GM21381 (cell line): ENCODE data around the gene ZBTB7C.

Source experiments
- ATAC-seq: cut with Tn5 transposase; IDR thresholded peaks from one replicate; pipeline ENCODE4 v1.9.1; 2021; ENCODE audit warnings: mild to moderate bottlenecking, moderate library complexity; ENCODE audit not compliant: unreplicated experiment

Gene ZBTB7C

DNA sequence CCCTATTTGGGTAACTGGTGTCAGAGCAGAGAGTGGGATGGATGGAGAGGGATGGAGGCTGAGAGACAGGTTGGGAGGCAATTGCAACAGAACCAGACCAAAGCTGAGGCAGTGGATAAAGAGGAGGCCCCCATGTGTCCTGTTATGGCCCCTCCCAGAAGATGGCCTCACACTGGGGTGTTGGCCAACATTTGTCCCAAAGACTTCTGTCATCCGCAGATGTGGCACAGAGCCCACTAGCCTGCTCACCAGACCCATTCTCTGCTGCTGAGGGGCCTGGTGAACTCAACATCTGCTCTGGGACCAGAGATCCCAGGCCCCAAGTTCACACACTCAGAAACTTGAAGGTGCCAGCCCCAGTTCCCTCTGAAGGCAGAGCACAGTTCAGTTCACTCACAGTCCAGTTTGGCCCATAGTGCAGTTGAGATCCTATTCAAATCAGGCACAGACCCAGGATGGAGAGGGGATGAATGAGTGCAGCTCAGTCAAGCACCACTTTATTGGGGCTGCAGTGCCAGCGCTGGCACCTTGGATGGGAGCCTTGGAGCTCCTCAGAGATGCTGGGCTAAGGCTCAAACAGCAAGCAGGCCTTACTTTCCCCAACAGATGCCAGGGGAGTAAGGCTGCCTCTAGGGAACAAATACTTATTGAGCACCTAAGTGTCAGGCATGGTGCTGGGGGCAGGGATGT lies 189.2 kb downstream of the ZBTB7C start:
- no peak for ATAC-seq

DNA sequence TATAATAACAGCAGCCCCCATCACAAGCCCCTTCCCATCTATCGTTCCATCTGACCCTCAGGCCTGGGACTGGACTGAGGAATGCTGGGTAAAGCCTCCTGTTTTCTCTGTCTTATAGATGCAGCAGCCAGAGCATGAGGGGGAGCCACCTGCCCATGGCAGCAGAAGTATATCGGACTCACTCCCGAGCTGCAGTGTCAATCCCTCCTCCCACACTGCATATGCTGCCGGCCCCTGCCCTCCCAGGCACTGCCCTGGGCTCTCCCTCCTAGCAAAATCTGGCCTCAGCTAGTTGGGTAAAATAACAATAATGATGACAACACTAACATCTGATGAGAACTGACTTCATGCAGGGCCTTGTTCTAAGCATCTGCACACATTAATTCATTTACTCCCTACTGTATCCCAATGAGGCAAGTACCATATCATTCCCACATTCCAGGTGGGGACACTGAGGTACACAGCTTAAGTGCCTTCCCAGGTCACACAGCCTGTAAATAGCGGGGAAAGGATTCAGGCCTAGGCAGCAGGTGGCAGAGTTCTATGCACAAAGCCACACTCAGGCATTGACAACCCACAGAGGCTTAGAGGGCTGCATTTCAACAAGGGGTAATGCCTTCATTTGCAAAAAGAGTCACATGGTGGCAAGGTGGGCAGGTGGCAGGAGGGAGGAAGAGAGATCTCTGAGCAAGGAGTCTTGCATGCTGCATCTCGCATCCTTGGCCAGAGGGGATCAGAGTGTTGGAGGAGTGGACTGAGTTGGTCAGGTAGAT lies 190.0 kb downstream of the ZBTB7C start:
- ATAC-seq, result no peak

DNA sequence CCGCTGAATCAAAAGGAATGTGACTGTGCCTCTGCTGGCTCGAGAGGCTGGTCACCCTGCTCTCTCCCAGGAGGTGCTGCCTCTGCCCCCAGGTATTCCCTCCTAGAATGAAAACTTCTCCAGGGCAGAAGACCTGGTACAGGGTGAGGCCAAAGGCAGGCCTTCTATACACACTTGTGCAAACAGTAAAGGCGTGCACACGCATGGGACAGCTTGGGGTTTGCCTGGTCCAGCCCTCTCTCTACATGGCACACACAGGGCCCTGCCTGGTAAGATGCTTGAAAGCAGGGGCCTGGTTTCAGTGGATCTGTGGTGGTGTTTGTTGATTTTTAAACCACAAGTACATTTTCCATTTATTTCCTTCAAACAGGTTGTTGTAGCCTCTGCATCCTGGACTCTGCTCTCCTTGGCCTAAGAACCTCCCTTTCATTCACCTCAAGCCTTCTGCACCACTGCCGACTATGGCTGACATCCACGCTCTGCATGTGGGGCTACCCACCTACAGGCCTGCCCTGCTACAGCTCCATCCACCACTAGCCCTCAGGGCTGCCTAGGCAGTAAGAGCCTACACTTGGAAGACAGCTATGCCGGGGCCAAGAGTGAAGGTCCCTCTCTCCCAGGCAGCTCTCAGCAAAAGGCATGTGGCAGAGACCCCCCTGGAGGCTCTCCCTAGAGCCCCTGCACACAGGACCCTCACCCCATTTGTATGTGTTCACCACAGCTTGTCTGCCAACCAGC lies 190.7 kb downstream of the ZBTB7C start:
- ATAC-seq, result no peak

DNA sequence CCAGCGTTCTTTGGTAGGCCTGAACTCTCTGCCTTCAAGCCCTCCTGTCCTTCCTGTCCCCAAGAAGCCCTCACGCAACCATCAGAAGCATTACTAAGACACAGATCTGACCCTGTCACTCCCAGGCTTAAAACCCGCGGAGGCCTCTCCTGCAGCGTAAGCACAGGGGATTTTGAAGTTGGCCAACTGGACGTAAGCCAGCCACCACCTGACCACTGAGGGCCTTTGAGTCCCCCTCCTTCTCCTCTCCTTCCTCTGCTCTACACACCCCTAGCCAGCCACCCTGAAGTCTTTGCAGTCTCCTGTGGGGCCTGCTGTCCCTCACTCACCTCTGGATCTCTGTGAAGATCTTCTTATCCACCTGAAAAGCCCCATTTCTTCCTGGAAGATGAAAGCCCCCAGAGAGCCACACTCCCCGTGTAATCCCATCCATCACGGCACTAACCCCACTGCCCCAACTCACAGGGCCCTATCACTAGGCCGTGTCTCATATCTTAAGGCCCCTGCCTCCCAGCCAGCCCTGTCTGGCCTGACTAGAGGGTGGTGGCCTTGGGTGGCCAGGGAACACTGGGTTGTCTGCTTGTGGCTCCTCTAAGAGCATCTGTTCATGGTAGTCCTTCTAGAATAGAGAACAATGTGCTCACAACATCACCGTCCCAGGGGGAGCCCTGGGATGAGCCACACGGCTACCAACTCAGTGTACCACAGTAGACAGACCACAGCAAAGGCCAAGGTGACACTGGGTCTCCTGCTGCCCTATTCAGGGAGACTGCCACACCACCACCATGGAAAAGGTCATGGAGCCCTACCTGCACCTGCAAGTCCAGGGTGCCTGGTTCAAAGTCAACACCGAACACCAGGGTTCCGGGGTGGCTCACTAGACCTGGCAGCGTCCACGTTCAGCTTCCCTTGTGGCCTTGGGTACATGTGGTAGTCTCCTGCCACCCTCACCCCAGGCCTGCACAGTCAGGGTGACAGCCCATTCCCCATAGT lies 191.6 kb downstream of the ZBTB7C start:
- no peak for ATAC-seq

DNA sequence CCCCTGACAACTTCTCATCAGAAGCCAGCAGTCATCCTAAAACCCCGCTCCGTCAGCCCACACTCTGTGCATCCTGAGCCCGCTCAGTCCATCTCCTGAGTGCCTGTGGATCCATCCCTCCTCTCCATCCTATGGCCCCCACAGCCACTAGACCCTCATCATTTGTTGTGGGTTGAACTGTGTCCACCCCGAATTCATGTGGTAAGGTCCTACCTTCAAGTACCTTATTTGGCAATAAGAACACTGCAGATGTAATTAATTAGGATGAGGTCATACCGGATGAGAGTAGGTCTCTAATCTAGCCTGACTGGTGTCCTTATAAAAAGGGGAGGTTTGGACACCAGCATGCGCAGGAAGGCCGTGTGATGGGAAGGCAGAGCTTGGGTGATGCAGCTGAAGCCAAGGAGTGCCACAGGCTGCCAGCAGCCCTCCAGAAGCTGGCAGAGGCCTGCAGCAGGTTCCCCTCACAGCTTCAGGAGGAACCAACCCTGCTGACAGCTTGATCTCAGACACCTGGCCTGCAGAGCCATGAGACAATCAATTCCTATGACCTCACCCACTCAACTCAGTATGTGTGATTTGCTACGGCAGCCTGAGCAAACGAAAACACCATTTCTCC lies 192.4 kb downstream of the ZBTB7C start:
- ATAC-seq, result no peak

DNA sequence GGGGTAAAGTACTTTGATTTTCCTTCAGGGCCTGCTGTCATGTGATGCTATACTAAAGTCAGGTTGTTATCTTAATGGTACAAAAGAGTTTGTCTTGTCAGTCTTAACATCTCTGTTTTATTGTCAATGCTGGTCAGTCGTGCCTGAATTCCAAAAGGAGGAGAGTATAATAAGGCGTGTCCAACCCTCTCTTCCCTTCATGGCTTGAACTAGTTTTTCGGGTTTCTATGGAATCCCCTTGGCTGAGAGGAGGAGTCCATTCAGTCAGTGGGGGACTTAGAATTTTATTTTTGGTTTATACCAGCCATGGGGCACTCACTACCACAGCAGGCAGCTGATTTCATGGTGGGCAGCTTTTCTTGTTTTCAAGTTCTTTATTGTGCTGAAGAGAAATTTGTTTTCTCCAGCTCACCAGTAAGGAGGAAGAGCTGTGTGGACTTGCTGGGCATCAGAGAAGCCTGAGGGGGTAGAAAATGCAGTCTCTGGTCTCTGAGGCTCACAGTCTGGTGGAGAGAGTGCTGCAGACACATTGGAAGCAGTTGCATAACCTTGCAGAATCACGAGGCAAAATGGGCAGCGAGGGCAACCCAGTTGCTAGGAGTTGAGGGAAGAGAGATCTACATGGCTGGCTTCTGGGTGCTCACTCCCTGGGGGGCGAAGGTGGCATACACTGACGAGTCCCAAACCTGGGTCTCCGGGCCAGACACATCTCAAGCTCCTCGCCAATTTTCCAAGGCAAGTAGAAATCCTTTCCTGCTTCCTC lies 193.1 kb downstream of the ZBTB7C start:
- no peak for ATAC-seq

DNA sequence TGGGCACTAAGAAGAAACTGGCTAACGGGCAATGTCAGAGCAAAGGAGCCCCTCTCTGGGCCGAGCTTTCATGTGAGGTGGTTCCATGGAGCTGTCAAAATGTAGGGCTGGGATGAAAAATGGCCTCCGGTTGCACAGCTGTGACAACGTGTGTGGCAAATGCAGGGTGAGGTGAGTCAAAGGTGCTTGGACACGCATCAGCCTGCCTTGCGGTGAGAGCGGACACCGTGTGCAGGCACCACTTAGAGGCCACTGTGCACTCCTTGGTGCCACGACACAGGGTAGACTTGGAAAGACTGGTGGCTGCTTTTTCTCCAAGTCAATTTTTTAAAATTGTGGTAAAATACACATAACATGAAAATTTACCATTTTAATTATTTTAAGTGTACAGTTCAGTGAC lies 195.4 kb downstream of the ZBTB7C start:
- ATAC-seq, result no peak

DNA sequence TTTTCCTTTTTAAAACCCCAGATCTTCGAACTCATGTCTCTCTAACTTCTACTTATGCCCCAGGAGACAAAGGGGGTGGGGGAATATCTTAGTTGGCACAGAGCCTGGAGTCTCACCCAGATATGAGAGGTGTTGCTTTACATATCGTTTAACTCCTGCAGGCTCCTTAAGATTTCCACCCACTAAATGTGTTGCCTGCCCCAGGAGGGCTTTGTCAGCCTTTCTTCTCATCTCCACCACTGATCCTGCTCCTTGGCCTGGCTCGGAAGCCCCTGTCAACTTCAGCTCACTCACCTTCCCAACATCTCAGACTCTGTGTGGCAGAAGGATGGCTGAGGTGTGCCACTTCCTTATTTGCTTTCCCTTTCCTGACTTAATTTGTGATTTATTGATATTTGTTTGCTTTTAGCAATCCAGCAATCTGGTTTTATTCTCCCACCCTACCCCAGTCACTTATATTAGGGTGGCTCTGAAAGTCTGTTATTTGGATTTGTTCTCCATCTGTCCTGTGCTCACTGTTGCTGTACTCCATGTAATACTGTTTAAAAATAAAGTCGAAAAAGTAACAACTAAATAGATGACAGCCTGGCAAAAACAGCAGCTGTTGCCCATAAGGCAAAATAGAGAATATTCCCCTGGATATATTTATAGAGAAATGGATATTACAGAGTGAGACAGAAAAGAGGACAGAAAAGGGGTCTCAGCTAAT lies 200.6 kb downstream of the ZBTB7C start:
- no peak for ATAC-seq

DNA sequence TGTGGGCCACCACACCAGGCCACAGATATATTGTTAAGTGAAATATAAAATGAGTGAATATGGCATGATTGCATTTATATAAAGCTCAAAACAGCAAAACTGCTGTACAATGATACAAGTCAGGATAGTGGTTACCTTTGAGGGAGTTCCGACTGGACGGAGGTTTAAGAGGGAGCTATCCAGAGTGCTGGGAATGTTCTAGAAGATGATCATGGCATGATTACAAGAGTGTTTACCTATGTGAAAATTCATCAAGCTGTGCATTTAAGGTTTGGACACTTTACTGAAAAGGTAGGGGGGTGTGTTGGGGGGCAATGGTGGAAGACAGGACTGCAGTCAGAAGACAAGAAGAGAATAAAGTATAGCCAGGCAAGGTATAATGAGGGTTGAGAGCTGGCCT lies 201.4 kb downstream of the ZBTB7C start:
- no peak for ATAC-seq

DNA sequence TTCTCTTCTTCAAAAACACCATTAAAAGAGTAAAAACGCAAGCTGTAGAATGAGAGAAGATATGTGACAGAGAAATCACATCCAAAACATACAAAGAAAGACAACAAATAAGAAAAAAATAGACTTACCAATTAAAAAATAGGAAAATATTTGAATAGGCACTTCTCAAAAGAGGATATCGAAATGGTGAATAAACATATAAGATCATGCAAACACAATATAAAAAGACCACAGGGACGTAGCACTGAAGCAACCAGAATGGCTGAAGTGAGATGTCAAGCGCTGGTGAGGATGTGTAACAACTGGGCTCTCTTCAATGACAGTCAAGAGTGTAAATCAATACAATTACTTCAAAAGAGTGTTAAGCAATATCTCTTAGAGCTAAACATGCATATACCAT lies 202.3 kb downstream of the ZBTB7C start:
- no peak for ATAC-seq

DNA sequence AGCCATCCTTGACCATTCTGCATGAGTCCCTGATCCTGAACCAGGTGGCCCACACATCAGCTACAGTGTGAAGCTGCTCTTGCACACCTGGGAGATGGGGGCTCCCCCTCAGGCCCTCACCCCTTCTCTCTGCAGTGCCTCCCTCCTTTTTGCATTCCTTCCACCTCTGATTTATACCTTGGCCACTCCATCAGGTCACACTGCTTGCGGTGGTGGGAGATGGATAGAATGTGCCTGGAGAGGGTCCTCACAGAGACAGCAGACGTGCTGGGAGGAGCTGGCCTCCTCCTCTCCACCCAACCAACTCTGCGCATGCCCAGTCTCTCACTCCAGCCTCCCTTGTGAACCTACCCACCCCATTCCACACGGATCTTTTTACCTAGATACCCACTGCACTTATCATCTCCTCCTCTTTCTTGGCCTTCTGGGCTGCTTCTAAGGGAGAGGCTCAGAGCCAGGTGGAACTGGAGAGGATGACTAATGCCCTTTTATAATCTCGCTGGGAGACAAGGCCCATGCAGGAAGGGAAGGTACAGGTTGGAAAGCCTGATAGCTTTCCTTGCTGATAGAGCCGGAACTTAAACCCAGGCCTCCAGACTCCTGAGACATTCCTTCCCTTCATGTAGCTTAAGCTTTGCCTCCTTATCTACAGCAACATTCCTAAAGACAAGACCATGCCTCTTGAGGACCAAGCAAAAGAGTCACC lies 205.1 kb downstream of the ZBTB7C start:
- no peak for ATAC-seq

DNA sequence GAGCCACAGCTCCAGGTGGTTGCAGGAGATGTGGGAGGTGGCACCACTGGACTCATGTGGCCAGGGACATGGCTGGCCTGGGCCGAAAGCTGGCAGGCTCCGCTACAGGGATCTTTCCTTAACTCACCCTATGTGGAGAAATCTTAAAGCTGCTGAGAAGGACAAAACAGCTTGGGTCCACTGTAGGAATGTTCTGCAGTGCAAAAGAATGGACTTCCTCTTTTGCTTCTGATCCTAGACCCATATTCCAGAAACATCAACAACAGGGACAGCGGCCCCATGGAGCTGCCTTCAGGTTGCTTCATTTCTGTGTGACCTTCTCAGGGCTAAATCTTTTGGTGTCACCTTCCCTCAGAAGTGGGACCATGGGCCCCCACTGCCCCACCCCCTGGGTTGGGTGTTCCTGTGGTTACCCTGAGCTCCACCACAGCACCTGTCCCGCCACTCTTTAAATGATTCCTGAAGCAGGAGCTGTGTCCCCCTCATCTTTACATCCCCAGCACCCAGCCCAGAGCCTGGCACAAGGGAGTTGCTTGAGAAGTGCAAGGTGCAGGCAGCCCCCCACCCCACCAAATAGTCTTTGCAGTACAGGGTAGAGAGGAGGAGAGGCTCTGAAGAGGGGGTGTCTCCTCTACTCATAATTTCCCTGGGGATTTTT lies 205.8 kb downstream of the ZBTB7C start:
- ATAC-seq, result no peak

DNA sequence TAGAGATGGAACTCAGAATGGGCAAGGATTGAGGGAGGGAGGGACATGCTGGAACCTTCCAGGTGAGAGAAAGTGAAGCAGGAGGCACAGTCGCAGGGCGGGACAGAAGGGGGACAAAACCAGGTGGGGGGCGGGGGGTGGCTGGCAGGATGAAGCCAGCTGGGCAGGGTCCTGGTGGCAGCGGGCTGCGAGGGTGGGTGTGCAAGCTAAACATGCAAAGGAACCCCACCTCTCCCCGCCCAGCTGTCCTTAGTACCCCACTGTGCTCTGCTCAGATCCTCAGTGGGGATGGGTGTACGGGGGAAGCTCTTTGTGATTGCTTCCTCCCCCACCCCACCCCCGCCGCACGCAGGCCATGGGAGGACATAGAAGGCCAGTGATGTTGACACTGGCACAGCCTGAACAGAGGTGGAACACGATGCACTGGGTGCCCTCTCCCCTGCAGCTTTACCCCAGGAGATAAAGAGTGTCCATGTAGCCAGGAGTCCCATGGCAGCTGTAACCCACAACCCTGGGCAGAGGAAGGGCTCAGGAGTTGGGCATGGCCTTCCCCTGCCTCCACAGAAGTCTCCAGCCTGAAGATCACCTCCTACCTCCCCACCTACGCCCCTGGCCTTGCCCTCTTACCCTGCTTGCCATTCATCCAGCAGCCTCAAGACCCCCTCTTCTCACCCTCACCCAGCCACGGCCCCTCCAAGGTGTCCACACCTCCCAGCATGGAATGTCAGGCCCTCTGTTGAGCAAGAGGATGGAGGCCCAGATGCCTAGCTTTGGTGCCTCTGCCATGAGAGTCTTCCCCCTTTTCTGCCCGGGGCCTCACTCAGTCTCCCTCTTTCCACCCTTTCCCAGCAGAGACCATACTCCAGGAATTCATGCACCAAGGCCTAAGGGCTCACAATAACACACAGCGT lies 206.6 kb downstream of the ZBTB7C start:
- no peak for ATAC-seq

DNA sequence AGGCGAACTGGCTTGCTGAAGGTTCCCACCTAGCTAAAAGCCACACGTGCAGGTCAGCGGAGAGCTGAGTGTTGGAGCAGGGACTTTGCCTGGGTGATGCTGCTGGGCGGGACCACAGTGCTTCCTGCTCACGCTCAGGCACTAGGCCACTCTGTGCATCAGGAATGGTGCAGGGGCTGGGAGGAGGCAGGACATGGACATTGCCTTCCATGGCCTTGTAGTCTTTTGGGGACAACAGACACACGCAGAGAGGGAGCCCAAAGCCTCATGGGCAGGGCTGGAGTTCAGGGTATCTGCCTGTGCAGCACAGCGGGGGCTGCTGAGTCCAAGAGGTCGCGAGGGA lies 207.2 kb downstream of the ZBTB7C start:
- ATAC-seq, result no peak

DNA sequence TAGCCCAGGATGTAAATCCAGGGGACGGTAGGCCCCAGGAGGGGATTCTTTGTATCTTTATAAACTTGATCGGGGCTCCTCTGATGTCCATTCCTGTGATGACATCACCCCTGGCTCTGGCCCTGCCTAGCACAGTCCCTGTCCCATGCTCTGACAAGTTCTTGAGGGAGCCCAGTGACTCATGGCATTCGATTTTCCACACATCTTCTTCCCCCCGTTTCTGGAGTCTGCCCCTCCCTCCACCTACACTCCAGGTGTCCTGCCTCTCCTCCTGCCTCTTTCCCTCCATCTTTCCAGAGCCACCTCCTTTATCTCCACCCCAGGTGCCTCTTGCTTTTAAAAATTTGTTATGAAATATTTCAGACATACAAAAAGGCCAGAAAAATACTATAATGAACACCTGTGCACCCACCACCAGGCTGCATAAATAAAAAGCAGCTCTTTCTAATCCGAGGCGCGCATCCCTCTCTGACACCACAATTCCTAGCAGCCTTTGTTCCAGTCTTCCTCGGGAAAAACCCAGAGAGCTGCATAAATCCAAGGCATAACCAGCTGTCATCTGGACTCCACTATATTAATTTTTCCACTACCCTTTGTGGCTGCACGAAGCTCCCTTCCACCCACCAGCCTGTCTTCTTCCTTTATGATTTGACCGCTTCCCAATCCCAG lies 207.7 kb downstream of the ZBTB7C start:
- ATAC-seq, result no peak

DNA sequence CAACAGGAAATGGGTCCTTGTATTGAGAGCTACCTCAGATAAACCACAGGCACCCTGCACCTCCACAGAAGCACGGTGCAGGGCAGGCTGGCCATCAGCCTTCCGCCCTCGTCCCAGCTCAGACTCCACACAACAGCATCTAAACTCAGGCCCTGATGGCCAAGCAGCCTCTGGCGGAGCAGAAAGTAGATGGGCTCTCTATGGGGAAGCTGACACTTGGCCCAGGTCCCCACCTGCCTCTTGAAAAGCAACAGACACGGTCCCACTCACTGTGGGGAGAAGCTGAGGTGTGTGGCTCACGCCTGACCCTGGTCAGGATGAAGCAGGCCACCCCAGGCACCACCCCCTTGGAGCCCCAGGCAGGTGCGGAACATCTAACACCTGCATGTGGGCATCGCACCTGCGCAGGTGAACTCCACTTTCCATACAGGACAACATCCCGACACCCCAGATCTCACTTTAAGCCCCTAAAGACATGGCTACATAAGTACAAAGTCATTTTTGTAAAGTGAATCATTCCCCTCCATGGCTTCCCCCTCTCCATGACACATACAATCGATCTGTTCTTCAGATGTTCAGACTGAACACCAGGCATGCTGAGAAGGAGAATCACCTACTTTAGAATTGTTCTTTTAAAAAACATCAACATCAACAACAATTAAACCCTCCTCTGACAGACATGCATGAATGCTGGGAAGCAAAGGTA lies 208.4 kb downstream of the ZBTB7C start:
- ATAC-seq, result no peak
